Astrocyte of the cerebellum (primary cell): ENCODE data around the gene CNTNAP2.

Source experiments
- DNase-seq: peaks from one replicate; pipeline ENCODE4 v3.0.0-alpha.2; 2011; ENCODE audit warnings: low read depth
- H3K4me3 ChIP-seq: 2 replicates; pipeline ENCODE4 v1.5.1; 2011; ENCODE audit warnings: mild to moderate bottlenecking, low read depth, low read length, moderate library complexity
- in situ Hi-C: cut with HindIII; loops from 2 replicates; pipeline ENCODE4 v1.10.0; 2017; ENCODE audit warnings: low sequenced_read_pairs
- TF ChIP-seq, protein P1 (sequence below): IDR thresholded peaks from 2 replicates; pipeline ENCODE4 v1.5.1; 2012; ENCODE audit warnings: low read length, low read depth, moderate library complexity, mild to moderate bottlenecking; ENCODE audit errors: missing control alignments

CNTNAP2 gene

GRCh38 chr7:147700702-147701101 lies 1584.1 kb downstream of the CNTNAP2 start:
- H3K4me3 ChIP-seq: no peak overlapping the region
- in situ Hi-C loops: no loop called here
- DNase-seq: peak; percentile 46
- TF ChIP-seq, protein P1, sequence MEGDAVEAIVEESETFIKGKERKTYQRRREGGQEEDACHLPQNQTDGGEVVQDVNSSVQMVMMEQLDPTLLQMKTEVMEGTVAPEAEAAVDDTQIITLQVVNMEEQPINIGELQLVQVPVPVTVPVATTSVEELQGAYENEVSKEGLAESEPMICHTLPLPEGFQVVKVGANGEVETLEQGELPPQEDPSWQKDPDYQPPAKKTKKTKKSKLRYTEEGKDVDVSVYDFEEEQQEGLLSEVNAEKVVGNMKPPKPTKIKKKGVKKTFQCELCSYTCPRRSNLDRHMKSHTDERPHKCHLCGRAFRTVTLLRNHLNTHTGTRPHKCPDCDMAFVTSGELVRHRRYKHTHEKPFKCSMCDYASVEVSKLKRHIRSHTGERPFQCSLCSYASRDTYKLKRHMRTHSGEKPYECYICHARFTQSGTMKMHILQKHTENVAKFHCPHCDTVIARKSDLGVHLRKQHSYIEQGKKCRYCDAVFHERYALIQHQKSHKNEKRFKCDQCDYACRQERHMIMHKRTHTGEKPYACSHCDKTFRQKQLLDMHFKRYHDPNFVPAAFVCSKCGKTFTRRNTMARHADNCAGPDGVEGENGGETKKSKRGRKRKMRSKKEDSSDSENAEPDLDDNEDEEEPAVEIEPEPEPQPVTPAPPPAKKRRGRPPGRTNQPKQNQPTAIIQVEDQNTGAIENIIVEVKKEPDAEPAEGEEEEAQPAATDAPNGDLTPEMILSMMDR: no peak

GRCh38 chr7:147707926-147708325 lies 1591.3 kb downstream of the CNTNAP2 start:
- TF ChIP-seq, protein P1: no peak
- H3K4me3 ChIP-seq: no peak overlapping the region
- in situ Hi-C loops: no loop called here
- no peak for DNase-seq

DNA sequence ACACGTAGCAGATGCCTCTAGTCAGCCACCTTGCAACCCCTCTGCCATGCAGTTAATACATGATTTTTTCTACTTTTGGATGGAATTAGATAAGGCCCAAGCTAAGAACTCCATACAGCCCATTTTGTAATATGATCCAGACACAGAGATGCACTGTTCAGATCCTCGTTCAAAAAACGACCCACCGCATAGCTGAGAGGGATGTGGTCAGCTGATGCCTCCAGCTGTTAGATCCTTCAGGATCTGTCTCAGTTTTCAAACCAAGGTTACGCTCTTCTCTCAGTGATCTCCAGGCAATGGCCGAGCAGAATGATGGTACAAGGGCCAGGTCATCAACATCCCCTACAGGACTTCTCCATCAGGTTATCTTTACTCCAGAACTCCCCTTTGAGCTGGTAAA lies 1592.3 kb downstream of the CNTNAP2 start:
- in situ Hi-C loops: no loop called here
- TF ChIP-seq, protein P1: no peak
- no peak for DNase-seq

GRCh38 chr7:147711447-147711846 lies 1594.8 kb downstream of the CNTNAP2 start:
- H3K4me3 ChIP-seq: no peak overlapping the region
- no peak for DNase-seq
- in situ Hi-C loops: no loop called here
- TF ChIP-seq, protein P1: no peak

More for the DNA sequence above, 1592.3 kb downstream of the CNTNAP2 start:
- H3K4me3 ChIP-seq: no peak overlapping the region

DNA sequence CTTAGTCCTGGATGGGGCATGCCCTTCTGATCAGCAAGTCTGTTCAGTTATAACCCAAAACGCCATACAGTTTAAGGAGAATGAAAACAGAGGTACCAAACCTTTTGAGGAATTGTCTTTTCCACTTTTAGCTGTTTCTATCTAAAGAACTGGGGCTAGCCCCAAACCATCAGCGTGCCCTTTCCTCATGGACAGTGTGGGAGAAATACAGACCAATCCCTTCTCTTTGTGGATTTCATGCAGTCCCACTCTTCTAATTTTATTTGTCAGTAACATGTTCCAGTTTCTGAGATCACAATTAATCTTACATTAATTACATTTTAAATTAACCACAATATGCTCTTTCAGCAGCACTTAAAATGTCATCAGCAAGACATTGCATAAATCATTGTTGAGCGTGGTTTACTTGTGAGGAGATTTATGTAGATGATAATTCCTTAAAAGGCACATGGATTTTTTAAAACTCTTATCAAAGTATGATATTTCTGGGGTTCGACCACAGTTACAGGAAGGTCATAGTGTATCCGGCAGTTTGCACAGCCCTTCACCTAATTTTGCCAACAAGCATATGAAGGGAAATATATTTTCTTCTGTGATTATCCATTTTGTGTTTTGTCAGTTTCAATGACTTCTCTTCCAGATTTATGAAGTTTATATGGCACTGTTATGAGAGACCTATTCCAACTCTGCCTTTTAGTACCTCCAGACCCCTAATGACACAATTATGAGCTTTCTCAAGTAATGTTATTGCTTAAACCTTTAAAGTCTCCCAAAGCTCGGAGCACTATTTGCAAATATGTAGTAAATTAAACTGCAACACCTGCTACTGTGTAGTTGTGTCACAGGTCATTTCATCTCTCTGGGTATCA lies 1605.6 kb downstream of the CNTNAP2 start:
- in situ Hi-C loops: no loop called here

GRCh38 chr7:147723536-147723935 lies 1606.9 kb downstream of the CNTNAP2 start:
- TF ChIP-seq, protein P1: no peak
- DNase-seq: no peak
- no peak overlapping the region for H3K4me3 ChIP-seq
- in situ Hi-C loops: no loop called here

More for the DNA sequence above, 1605.6 kb downstream of the CNTNAP2 start:
- DNase-seq: no peak
- no peak overlapping the region for H3K4me3 ChIP-seq
- TF ChIP-seq, protein P1: no peak
